Prostate gland (tissue), 2 donors: Measurements from ENCODE around the gene CDYL. TPM values are rescaled to one million over a fixed set of nuclear protein-coding genes. Genes with fewer than 3 reads are reported as not detected.

ENCODE experiments used
- DNase-seq: peaks from one replicate; pipeline ENCODE4 v3.0.0-alpha.2; 2019; ENCODE audit warnings: low spot score
- H3K27ac ChIP-seq, 2 donors: fragments of 200-600 bp; sonication (generic); 2 replicates each; pipeline ENCODE4 v1.5.1; 2017 to 2019
- H3K27me3 ChIP-seq: fragments of 200-600 bp; sonication (generic); replicated peaks from 2 replicates; pipeline ENCODE4 v1.5.1; 2019; ENCODE audit not compliant: insufficient read depth
- H3K36me3 ChIP-seq, 2 donors: fragments of 200-600 bp; sonication (generic); 1 replicate in 1 of 2; 2 replicates in 1 of 2; pipeline versions ENCODE4 v1.5.1 to v1.8.1; 2017 to 2019
- H3K4me1 ChIP-seq: fragments of 200-600 bp; sonication (generic); replicated peaks from 2 replicates; pipeline ENCODE4 v1.5.1; 2019
- H3K4me3 ChIP-seq, 2 donors: fragments of 200-600 bp; sonication (generic); 2 replicates each; pipeline ENCODE4 v1.5.1; 2017 to 2019
- H3K9me3 ChIP-seq: fragments of 200-600 bp; sonication (generic); 2 replicates; pipeline ENCODE4 v1.5.1; 2017
- POLR2A ChIP-seq: fragments of 450-650 bp; IDR thresholded peaks from one replicate; pipeline ENCODE4 v1.6.1; 2016; ENCODE audit warnings: antibody characterized with exemption, mild to moderate bottlenecking
- POLR2AphosphoS5 ChIP-seq: sonication (generic); formaldehyde crosslinking; IDR thresholded peaks from one replicate; pipeline ENCODE4 v1.6.1; 2017; ENCODE audit warnings: antibody characterized with exemption
- WGBS: methylation state at CpG from one replicate; pipeline ENCODE4 v1.1.5; 2018; 5-methylcytosine and 5-hydroxymethylcytosine counted together
- intact Hi-C: fragments of 100-400 bp; cut with DNase I; formaldehyde crosslinking; loops from one replicate; pipeline ENCODE4 v1.14.2; 2022
- total RNA-seq, 2 donors: library from RNA; depleted of rRNA; stranded (reverse); fragments of >200 nt; gene quantifications; one replicate each; pipeline ENCODE4 v1.1.0, GENCODE V29; 2016
- TF ChIP-seq, protein P1 (sequence below), 4 experiments: fragments of 200-600 bp in 2 of 4; fragments of 450-650 bp in 2 of 4; sonication (generic) in 2 of 4; IDR thresholded peaks; 1 replicate in 3 of 4; 2 replicates in 1 of 4; pipeline ENCODE4 v1.5.1; 2016 to 2019; ENCODE audit warnings: antibody characterized with exemption in 4 of 4, mild to moderate bottlenecking in 2 of 4, moderate library complexity in 2 of 4

CDYL gene
- total RNA-seq, 2 donors from 2014 or later = 28.1 to 54.5 TPM

DNA sequence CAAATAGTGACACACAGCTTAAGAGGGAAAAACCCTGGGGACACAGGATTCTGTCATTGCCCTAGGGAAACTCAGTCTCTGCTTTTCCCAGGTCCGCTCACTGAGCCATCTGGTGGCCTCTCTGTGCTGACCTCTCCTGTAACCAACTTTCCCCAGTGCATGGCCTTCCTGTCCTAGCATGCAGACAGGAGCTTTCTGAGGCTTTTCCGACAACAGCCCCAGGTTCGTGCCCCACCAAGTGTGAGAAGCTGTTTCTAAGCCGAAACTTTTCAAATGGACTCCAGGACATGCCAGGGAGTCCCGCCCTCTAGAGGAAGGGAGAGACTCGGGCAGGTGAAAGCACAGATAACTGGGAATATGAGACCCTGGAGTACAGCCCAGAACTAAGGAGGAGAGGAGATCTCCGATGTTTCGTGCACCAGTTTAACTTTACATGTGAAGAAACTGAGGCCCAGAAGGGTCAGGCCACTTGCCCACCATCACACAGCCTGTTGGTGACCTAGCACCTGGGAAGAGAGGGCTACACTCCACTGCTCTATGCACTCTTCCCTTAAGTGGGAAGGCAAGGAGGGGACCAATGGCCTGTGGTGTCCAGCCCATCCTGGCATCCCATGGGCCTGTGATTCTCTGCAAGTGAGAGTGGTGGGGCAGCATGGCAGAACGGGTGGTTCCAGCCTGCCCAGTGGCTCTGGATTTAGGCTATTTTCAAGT, 181.5 kb downstream of the CDYL start:
- Histone ChIP-seq H3K27me3 (no peaks in the 10 kb centered on the region), H3K9me3 (no peaks in the 10 kb centered on the region), H3K4me1 (no peaks in the 10 kb centered on the region), H3K36me3 (no peaks in the 10 kb centered on the region), H3K27ac (no peak overlapping the region), H3K4me3 (no peak overlapping the region)
- no peak for DNase-seq
- TF ChIP-seq POLR2AphosphoS5 = no peak
- TF ChIP-seq POLR2A = no peak
- TF ChIP-seq, protein P1, sequence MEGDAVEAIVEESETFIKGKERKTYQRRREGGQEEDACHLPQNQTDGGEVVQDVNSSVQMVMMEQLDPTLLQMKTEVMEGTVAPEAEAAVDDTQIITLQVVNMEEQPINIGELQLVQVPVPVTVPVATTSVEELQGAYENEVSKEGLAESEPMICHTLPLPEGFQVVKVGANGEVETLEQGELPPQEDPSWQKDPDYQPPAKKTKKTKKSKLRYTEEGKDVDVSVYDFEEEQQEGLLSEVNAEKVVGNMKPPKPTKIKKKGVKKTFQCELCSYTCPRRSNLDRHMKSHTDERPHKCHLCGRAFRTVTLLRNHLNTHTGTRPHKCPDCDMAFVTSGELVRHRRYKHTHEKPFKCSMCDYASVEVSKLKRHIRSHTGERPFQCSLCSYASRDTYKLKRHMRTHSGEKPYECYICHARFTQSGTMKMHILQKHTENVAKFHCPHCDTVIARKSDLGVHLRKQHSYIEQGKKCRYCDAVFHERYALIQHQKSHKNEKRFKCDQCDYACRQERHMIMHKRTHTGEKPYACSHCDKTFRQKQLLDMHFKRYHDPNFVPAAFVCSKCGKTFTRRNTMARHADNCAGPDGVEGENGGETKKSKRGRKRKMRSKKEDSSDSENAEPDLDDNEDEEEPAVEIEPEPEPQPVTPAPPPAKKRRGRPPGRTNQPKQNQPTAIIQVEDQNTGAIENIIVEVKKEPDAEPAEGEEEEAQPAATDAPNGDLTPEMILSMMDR (IDR thresholded peaks at IDR 0.05) = no peak
- intact Hi-C loops = no loop called here
- WGBS = 62% methylated on average over 9 of the region's 9 CpGs

DNA sequence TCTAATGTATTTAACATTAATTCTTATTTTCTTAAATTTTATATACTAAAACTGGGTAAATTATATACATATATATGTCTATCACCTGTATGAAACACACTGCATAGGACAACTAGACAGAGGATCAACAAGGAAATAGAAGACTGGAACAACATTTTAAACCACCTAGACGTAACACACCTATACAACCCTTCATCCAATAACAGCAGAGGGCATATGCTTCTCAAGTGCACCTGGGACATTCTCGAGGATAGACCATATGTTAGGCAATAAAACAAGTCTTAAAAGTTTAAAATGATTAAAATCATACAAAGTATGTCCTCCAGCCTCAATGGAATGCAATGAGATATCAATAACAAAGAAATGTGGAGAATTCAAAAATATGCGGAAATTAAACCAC, 182.4 kb downstream of the CDYL start:
- Histone ChIP-seq H3K9me3 (no peaks in the 10 kb centered on the region), H3K27ac (no peak overlapping the region), H3K4me3 (no peak overlapping the region), H3K27me3 (no peaks in the 10 kb centered on the region), H3K36me3 (no peaks in the 10 kb centered on the region), H3K4me1 (no peaks in the 10 kb centered on the region)
- intact Hi-C loops = no loop called here
- TF ChIP-seq, protein P1 (IDR thresholded peaks at IDR 0.05) = no peak
- TF ChIP-seq POLR2AphosphoS5 (no peak), POLR2A (no peak)
- DNase-seq = no peak
- WGBS = 82% methylated on average over 3 of the region's 3 CpGs

DNA sequence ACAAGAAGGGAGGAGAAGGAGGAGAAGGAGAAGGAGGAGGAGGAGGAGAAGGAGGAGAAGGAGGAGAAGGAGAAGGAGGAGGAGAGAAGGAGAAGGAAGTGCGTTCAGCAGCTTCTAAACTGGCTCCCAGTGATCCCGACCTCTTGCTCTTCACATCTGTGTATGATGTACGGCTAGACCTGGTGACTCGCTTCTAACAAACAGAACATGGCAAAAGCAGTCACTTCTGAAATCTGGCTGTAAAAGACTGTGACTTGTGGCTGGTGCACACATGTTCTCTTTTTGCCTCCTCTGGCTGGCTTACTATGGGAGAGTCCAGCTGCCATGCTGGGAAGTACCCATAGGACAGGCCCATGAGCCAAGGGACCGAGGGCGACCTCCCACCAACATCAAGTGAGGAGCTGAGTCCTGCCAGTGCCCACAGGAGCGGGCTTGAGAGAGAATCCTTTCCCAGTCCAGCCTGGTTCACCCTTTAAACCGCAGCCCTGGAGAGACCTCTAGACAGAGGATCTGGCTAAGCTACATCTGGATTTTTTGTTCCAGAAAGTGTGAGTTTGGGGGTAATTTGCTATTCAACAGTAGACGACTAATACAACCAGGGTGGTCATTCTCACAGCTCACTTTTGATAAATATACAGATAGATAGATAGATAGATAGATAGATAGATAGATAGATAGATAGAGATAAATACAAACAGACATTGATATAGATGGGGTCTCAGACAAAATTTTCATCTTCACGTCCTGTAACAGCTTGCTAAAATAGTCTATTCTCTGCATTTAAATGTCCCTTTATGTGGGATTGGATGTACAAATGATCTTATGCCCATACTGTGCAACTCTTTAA, 185.3 kb downstream of the CDYL start:
- H3K27ac ChIP-seq = no peak overlapping the region
- no peaks in the 10 kb centered on the region for H3K4me1 ChIP-seq
- intact Hi-C loops = no loop called here
- H3K36me3 ChIP-seq = no peaks in the 10 kb centered on the region
- H3K27me3 ChIP-seq = no peaks in the 10 kb centered on the region
- H3K4me3 ChIP-seq = no peak overlapping the region
- no peak for DNase-seq
- TF ChIP-seq POLR2A = no peak
- TF ChIP-seq, protein P1 (IDR thresholded peaks at IDR 0.05) = no peak
- TF ChIP-seq POLR2AphosphoS5 = no peak
- WGBS = 84% methylated on average over 10 of the region's 10 CpGs
- H3K9me3 ChIP-seq = no peaks in the 10 kb centered on the region

DNA sequence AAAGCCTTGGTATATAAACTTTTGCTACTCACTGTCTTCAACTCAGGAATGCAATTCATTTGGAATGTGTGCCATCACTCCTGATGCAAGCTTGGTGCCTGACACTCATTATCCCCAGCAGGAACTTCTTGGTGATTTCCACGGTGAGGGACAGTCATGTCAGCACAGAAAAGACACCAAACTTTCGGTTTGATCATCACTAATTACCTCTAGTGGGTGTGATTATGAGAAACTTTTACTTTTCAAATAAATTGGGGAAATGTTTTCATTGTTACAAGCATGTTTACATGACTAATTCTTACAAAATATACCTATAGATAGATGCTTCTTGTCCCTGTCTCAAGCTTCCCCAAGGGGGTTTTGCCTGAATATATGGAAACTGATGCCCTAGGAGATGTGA, 186.7 kb downstream of the CDYL start:
- TF ChIP-seq POLR2AphosphoS5 (no peak), POLR2A (no peak)
- TF ChIP-seq, protein P1 (IDR thresholded peaks at IDR 0.05) = no peak
- Histone ChIP-seq H3K4me1 (no peaks in the 10 kb centered on the region), H3K9me3 (no peaks in the 10 kb centered on the region), H3K27ac (no peak overlapping the region), H3K27me3 (no peaks in the 10 kb centered on the region), H3K4me3 (no peak overlapping the region), H3K36me3 (no peaks in the 10 kb centered on the region)
- DNase-seq = no peak
- WGBS = 71% methylated on average over 2 of the region's 2 CpGs
- intact Hi-C loops = no loop called here
